Nucleus accumbens (tissue), 56 donors: Measurements from ENCODE around the gene TC2N.
"Not testable (repeated sequence)": the region's sequence is repeated elsewhere in the genome, so short reads cannot be mapped to it uniquely, and the experiment has no call there.

ENCODE experiments used
- DNase-seq, 56 donors: peaks; one replicate each; lab custom pipeline; 2025; lab: John Stamatoyannopoulos, UW

TC2N gene

GRCh38 chr14:91871401-91871800, 4.1 kb upstream of the TC2N start:
- not testable (repeated sequence) for DNase-seq

- no peak for DNase-seq
These were observed 3.6 kb upstream of the TC2N start for GRCh38 chr14:91870890-91871289.

- no peak for DNase-seq
These were observed 2.7 kb upstream of the TC2N start for GRCh38 chr14:91870001-91870400.

DNA sequence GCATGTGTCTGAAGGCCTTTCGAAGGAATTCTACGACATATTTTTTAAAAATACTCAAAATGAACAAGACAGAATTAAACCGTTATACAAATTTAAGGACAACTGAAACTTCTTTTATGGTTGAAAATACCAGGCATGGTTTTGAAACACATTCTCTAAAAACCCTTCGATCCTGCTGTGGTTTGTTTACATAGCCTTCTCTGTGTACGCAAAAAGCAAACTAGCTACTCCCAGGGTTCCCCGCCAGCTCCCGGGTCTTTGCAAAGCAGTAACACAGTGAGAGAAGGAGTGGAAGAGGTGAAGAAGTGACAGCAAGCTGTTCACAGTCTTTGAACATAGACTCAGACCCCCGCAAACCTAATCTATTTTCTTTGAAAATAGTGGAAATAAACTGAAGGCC, 2.2 kb upstream of the TC2N start:
- DNase-seq, result no peak

DNA sequence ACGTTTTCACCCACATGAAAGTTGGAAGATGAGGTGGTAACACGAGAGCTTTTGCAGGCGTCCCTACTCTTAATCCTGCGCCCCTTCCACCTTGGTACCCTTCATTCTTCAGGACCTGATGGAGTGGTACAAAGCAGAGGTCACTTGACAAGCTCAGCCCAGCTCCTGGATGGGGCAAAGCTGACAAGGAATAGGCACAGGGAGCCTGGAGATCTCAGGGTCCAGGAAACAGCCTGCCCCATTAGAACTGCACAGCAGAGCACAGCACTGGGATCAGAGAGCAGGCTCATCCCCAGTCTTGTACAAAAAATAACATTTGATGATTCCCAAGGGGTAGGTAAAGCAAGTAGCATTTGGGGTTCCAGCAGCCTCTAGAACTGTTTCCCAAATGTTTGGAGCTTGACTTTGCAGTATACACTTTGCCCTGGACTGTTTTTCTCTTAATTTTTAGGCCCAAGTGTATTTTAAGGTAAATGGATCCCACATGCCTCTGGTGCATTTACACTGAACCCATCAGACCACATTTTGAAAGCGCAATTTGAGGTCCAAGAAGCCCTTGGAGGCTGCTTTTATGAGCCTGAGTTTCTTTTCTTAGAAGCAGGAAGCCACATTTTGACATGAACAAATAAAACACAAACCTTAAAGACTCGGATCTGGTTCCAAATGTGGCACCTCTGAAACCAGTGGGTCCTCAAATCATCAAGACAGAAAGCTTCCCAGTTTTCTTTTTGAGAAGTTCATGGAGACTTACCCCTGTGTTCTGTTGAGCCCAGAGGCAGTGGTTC, 633 bp downstream of the TC2N start:
- no peak for DNase-seq

DNA sequence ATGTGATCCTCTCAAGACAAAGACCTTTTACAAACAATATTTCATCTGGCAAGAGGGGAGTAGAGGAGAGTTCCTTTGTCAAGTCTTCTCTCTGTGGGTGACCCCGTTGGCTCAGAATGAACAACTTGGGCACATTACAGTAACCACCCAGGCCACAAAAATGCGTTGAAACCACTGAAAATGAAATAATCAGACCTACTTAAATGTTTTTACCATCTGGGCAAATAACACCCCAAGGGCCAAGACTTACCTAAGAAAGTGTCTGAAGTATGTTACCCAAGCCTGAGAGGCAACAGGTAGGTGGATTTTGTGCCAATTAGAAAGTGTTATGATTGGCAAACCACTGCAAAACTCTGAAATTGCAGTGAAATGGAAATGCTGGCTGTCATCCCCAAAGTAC, 1.3 kb downstream of the TC2N start:
- no peak for DNase-seq

DNA sequence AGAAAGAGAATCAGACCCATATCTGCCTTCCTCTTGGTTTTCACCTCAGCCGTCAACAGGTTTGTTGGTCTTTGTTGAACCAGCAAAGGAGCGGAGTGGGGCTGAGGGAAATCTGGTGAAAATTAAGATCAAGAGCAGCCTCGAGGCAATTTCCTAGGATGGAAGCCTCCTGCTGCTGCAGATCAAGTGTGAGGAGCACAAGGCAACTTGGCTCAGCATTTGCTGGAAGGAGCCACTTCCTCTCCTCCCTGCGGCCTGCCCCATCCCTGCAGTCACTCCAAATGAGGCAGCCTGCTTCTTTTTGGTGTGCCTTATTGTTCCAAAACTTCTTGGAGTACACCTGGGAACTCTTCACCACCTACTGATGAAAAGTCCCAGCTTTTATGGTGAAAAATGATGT, 4.9 kb downstream of the TC2N start:
- no peak for DNase-seq

DNA sequence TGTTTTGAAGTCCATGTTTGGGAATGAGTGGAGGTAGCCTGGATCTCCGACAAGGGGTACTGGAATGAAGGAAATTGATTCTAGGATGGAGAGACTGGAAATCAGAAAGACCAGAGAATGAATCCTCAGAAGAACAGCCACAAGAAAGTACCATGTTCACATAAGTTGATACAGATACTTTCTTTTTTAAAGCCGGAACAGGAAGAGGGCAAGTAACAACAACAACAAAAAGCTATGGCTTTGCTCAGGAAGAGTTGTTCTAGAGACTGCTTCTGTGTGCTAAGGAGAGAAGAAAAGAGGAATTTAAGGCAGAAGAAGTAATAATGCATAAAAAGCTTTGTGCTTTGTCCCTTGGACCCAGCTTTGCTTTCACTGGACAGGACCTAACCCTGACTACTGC, 6.2 kb downstream of the TC2N start:
- no peak for DNase-seq

GRCh38 chr14:91860238-91860637, 7.1 kb downstream of the TC2N start:
- DNase-seq, result no peak

DNA sequence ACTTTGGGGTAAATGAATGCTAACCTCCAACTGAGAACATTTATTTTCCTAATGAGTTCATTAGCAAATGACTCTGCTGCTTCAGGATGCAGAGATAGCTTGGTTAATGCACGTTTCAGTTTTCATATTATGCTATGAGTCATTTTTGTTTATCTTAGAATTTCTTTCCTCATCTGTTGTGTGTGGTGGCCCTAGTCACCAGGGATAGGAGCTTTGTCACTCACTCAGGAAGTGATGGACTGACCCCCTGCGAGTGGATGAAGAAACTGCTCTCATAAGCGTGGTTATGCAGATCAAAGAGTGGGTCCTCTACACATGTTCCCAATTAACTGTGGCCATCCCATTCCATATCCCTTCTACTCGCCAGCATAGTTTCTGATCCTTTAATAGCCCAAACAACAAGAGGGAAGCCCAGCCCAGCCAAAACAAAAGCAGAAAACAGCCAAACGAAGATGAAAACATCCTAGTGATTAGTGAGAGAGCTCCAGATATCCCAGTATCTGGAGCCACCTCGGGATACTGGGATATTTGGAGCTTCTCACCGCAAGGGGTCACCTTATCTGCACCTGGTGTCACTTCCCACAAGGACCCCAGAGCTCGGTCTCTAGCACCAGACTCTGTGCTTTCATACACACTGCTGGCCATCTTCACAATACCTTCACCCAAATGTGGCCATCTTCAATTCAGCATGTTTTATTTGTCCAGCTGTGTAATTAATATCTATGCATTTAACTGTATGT, 8.6 kb downstream of the TC2N start:
- no peak for DNase-seq

DNA sequence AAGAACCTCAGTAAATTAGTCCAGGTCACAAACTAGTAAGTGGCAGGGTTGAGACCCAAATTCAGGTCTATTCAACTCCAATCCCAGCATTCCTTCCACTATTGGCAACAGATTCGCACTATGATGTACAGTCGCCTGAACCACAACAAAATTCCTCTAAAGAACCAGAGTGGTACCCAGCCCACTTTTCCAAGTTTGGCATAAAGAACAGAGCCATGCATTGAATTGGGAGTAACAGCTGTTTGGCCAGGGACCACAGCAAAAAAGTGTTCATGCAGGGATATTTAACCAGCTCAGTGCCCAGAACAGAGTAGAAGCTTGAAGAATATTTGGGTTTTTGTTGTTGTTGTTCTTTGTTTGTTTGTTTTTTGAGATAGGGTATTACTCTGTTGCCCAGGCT, 9.7 kb downstream of the TC2N start:
- DNase-seq, result no peak

GRCh38 chr14:91854327-91854934, 12.9 kb downstream of the TC2N start:
- DNase-seq, result no peak

DNA sequence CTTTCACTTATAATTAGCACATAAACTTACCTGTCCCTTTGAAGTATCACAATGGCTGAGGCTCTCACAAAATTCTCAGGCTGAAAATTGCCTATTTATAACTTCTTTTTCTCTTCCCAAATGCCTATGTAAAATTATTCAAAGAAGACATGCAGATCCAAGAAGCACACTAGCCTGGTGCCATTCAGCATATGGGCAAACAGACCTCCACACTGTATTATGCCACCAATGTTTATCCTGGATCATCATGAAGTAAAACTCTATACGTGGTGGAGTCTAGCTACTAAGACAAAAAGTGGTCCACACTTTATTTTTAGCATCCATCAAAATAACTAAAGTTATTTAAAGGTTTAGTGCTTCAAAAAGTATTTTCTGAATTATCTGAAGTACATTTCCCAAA, 15.8 kb downstream of the TC2N start:
- DNase-seq, result no peak

- DNase-seq, result no peak
These were observed 18.8 kb downstream of the TC2N start for GRCh38 chr14:91848504-91849001.

DNA sequence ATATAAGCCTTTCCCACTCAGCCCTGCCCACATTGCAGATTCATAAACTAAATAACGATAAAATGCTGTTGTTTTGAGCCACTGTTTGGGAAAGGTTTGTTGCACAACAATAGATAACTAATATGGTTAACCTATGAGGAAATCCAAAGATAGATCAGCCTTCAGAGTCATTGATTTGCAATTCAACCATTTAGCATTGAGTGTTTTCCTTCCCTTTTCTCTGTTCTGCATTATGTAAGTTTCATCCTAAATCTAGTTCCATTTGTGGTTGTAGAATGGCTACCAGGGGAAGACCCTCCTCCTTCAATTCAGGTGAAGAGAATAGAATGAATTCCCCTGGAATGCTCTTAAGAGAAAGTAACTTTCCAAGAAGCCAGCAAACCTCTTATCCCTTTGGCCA, 19.6 kb downstream of the TC2N start:
- DNase-seq, result no peak

DNA sequence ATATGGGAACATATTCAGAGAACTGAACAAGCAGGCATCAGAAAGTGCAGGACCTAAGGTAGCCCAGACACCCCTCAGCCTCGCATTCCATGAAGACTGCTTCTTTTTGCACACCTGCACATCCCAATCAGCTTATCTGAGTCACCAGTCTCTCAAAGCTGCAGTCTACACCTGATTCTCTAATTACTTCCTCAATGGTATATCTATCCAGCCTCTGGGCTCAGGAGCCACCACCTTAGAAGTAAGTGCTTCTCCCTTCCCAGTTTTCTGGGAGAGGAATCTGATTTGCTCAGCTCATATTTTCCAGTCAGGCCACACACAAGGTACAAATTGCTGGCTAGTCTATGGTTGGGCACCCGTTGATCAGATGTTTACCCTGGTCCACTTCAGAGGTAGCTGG, 21.7 kb downstream of the TC2N start:
- no peak for DNase-seq

- not testable (repeated sequence) for DNase-seq
These were observed 22.3 kb downstream of the TC2N start for GRCh38 chr14:91845056-91845455.

GRCh38 chr14:91844029-91844428, 23.3 kb downstream of the TC2N start:
- DNase-seq, result no peak

DNA sequence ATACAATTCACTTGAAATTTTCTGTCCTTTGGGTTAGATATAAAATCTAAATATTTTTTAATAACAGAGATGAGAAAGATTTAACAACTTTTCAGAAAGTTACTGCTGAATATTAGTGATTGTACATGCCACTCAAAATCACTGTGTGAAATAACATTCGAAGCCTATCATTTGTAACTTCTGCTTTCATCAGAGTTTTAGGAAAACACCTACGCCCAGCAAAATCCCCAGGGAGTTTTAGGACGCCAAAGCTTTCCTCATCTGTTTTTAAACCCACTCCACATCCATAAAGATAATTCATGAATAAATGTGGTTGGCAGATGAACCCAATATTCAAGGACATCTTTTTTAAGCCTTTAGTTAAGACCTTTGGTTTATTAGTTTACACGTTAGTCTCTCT, 23.9 kb downstream of the TC2N start:
- DNase-seq, result no peak

- no peak for DNase-seq
These were observed 26.3 kb downstream of the TC2N start for GRCh38 chr14:91841065-91841464.

DNA sequence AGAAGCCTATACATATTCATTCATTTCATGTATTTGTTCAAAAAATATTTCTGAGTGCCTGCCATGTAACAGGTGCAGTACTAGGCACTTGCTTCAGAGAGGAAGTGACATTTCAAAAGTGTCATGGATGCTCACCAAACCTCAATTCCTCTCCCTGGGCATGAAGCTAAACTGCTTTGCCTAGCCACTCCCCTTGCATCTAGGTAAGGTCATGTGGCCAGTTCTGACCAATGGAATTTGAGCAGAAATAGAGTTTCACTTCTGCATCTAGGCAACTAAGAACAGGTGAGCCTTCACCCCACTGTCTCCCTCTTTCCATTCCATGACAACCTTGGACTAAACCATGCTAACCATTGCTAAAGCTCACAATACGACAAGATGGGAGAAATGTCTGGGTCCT, 27.6 kb downstream of the TC2N start:
- DNase-seq, result no peak

DNA sequence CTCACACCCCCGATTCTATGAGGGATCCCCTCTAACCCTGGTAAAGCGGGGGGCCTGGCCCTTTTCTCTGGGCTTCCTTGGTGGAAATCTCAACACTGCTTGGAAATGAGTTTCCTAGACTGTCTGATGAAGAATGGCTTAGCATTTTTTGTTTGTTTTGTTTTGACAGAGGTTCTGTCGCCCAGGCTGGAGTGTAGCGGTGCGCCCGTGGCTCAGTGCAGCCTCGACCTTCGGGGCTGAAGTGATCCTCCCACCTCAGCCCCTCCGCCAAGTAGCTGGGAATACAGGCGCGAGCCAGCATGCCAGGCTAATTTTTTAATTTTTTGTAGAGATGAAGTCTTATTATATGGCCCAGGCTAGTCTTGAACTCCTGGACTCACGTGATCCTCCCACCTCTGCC, 30.3 kb downstream of the TC2N start:
- no peak for DNase-seq
